Suppressor macrophage treated with lipopolysaccharide for 1 hour (primary cell): ENCODE measurements around the gene NKG7.

Experiments used
- DNase-seq, 3 donors: peaks; one replicate each; pipeline ENCODE4 v3.0.0-alpha.2; 2020 to 2022

Gene NKG7

GRCh38 chr19:51333836-51334460, 38.5 kb downstream of the NKG7 start:
- peak in 1 of 3 donors; percentile 25 for DNase-seq

GRCh38 chr19:51331716-51332115, 40.7 kb downstream of the NKG7 start:
- DNase-seq, result no peak

GRCh38 chr19:51331193-51331592, 41.3 kb downstream of the NKG7 start:
- no peak for DNase-seq

- no peak for DNase-seq
These were observed 42.1 kb downstream of the NKG7 start for GRCh38 chr19:51330366-51330765.

- DNase-seq, result no peak
These were observed 43.0 kb downstream of the NKG7 start for GRCh38 chr19:51329411-51329810.

GRCh38 chr19:51327066-51328001, 45.1 kb downstream of the NKG7 start:
- DNase-seq, result peak; percentile 79 to 93 (median 83)

- peak in 1 of 3 donors; percentile 31 for DNase-seq
These were observed 46.0 kb downstream of the NKG7 start for GRCh38 chr19:51326216-51327065.

GRCh38 chr19:51325161-51325976, 47.1 kb downstream of the NKG7 start:
- DNase-seq, result peak; percentile 30 to 51 (median 50)

GRCh38 chr19:51324167-51324481, 48.3 kb downstream of the NKG7 start:
- no peak for DNase-seq

GRCh38 chr19:51323481-51324166, 48.8 kb downstream of the NKG7 start:
- no peak for DNase-seq

GRCh38 chr19:51321799-51322198, 50.7 kb downstream of the NKG7 start:
- DNase-seq, result no peak
